ENCODE data around the gene PDE8B.

The PDE8B gene

DNA sequence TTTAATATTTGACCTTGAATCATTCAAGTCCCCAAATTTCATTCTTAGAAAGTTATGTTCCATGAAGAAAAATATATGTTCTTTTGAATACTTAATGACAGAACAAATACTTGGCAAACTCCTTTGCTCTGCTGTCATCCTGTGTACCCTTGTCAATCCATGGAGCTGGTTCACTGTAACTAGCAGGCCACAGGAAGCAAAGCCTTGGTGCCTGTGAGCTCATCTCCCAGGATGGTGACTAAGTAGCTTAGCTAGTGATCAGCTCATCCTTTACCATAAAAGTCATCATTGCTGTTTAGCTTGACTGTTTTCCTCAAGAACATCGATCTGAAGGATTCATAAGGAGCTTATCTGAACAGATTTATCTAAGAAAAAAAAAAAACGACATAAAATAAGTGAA, 216.2 kb downstream of the PDE8B start:
- DNase-seq: no peak
- Histone ChIP-seq H3F3A (ENCODE audit: insufficient read depth, low read length) (no peaks in the 10 kb centered on the region), H3K27ac (ENCODE audit: low read length) (no peak overlapping the region), H3K79me2 (ENCODE audit: low read length) (no peaks in the 10 kb centered on the region), H2AFZ (ENCODE audit: low read length) (no peak overlapping the region), H3K9ac (ENCODE audit: low read length) (no peak overlapping the region), H3K4me3 (ENCODE audit: low read length) (no peak overlapping the region), H3K36me3 (replicated peaks; ENCODE audit: insufficient read depth, low read length) (no peaks in the 10 kb centered on the region), H4K20me1 (ENCODE audit: insufficient read depth, low read length) (no peaks in the 10 kb centered on the region), H3K4me2 (ENCODE audit: low read depth, low read length) (no peak overlapping the region), H3K4me1 (ENCODE audit: low read length) (no peaks in the 10 kb centered on the region), H3K9me2 (replicated peaks; ENCODE audit: insufficient read depth, low read length) (no peaks in the 10 kb centered on the region), H3K9me3 (replicated peaks; ENCODE audit: insufficient read depth, low read length) (no peaks in the 10 kb centered on the region), H3K27me3 (replicated peaks; ENCODE audit: insufficient read depth, low read length) (no peaks in the 10 kb centered on the region)
- TF ChIP-seq EZH2 (optimal IDR thresholded peaks at IDR 0.05; ENCODE audit: low read depth, low read length) (no peak), EZH2phosphoT487 (IDR thresholded peaks at IDR 0.05; ENCODE audit: low read length) (no peak), CTCF (IDR thresholded peaks at IDR 0.05; ENCODE audit: low read length) (no peak)

- H3K4me3 ChIP-seq (ENCODE audit: low read length): no peak overlapping the region
- no peaks in the 10 kb centered on the region for H3K27me3 ChIP-seq (replicated peaks; ENCODE audit: insufficient read depth, low read length)
- no peak overlapping the region for H2AFZ ChIP-seq (ENCODE audit: low read length)
- no peaks in the 10 kb centered on the region for H3K36me3 ChIP-seq (replicated peaks; ENCODE audit: insufficient read depth, low read length)
- no peaks in the 10 kb centered on the region for H3K4me1 ChIP-seq (ENCODE audit: low read length)
- no peak for TF ChIP-seq EZH2phosphoT487 (IDR thresholded peaks at IDR 0.05; ENCODE audit: low read length)
- no peak overlapping the region for H3K4me2 ChIP-seq (ENCODE audit: low read depth, low read length)
- no peaks in the 10 kb centered on the region for H3F3A ChIP-seq (ENCODE audit: insufficient read depth, low read length)
- H3K79me2 ChIP-seq (ENCODE audit: low read length): no peaks in the 10 kb centered on the region
- H3K9me2 ChIP-seq (replicated peaks; ENCODE audit: insufficient read depth, low read length): no peaks in the 10 kb centered on the region
- H4K20me1 ChIP-seq (ENCODE audit: insufficient read depth, low read length): no peaks in the 10 kb centered on the region
- no peak overlapping the region for H3K27ac ChIP-seq (ENCODE audit: low read length)
- no peak overlapping the region for H3K9ac ChIP-seq (ENCODE audit: low read length)
- DNase-seq: no peak
- no peaks in the 10 kb centered on the region for H3K9me3 ChIP-seq (replicated peaks; ENCODE audit: insufficient read depth, low read length)
These were observed 217.5 kb downstream of the PDE8B start for GRCh38 chr5:77427998-77428397.

- H3K9me3 ChIP-seq (replicated peaks; ENCODE audit: insufficient read depth, low read length): no peaks in the 10 kb centered on the region
- TF ChIP-seq EZH2phosphoT487 (IDR thresholded peaks at IDR 0.05; ENCODE audit: low read length) (no peak), EZH2 (optimal IDR thresholded peaks at IDR 0.05; ENCODE audit: low read depth, low read length) (no peak), CTCF (IDR thresholded peaks at IDR 0.05; ENCODE audit: low read length) (no peak)
- H3K79me2 ChIP-seq (ENCODE audit: low read length): no peaks in the 10 kb centered on the region
- H3K9ac ChIP-seq (ENCODE audit: low read length): no peak overlapping the region
- H3K36me3 ChIP-seq (replicated peaks; ENCODE audit: insufficient read depth, low read length): no peaks in the 10 kb centered on the region
- no peaks in the 10 kb centered on the region for H3K27me3 ChIP-seq (replicated peaks; ENCODE audit: insufficient read depth, low read length)
- H2AFZ ChIP-seq (ENCODE audit: low read length): no peak overlapping the region
- no peaks in the 10 kb centered on the region for H4K20me1 ChIP-seq (ENCODE audit: insufficient read depth, low read length)
- no peak for DNase-seq
- H3K27ac ChIP-seq (ENCODE audit: low read length): no peak overlapping the region
- no peak overlapping the region for H3K4me3 ChIP-seq (ENCODE audit: low read length)
- H3K4me1 ChIP-seq (ENCODE audit: low read length): no peaks in the 10 kb centered on the region
- H3F3A ChIP-seq (ENCODE audit: insufficient read depth, low read length): no peaks in the 10 kb centered on the region
- no peak overlapping the region for H3K4me2 ChIP-seq (ENCODE audit: low read depth, low read length)
- no peaks in the 10 kb centered on the region for H3K9me2 ChIP-seq (replicated peaks; ENCODE audit: insufficient read depth, low read length)
These were observed 218.0 kb downstream of the PDE8B start for GRCh38 chr5:77428526-77428925.

- Histone ChIP-seq H3K4me2 (ENCODE audit: low read depth, low read length) (no peak overlapping the region), H3K9me3 (replicated peaks; ENCODE audit: insufficient read depth, low read length) (no peaks in the 10 kb centered on the region), H3K9me2 (replicated peaks; ENCODE audit: insufficient read depth, low read length) (no peaks in the 10 kb centered on the region), H3K9ac (ENCODE audit: low read length) (no peak overlapping the region), H4K20me1 (ENCODE audit: insufficient read depth, low read length) (no peaks in the 10 kb centered on the region), H3K27me3 (replicated peaks; ENCODE audit: insufficient read depth, low read length) (no peaks in the 10 kb centered on the region), H3K4me3 (ENCODE audit: low read length) (no peak overlapping the region), H3K4me1 (ENCODE audit: low read length) (no peaks in the 10 kb centered on the region), H3K27ac (ENCODE audit: low read length) (no peak overlapping the region), H3K36me3 (replicated peaks; ENCODE audit: insufficient read depth, low read length) (no peaks in the 10 kb centered on the region), H3K79me2 (ENCODE audit: low read length) (no peaks in the 10 kb centered on the region), H3F3A (ENCODE audit: insufficient read depth, low read length) (no peaks in the 10 kb centered on the region), H2AFZ (ENCODE audit: low read length) (no peak overlapping the region)
- TF ChIP-seq EZH2 (optimal IDR thresholded peaks at IDR 0.05; ENCODE audit: low read depth, low read length) (no peak), EZH2phosphoT487 (IDR thresholded peaks at IDR 0.05; ENCODE audit: low read length) (no peak), CTCF (IDR thresholded peaks at IDR 0.05; ENCODE audit: low read length) (no peak)
- no peak for DNase-seq
These were observed 220.2 kb downstream of the PDE8B start for GRCh38 chr5:77430726-77431125.

Data from MM.1S (cell line).